ENCODE results near the gene ZNRF1. TPM values are rescaled to one million over a fixed set of nuclear protein-coding genes. Genes with fewer than 3 reads are reported as not detected.

The ZNRF1 gene
- total and polyA plus RNA-seq, 2 of the 4 experiments (the other 2 are of a cell fraction) = 8.2 to 20.7 TPM

- no peak overlapping the region for H4K5ac ChIP-seq (ENCODE audit: low read depth, low read length)
- no peak overlapping the region for H2BK15ac ChIP-seq (ENCODE audit: low read depth, low read length)
- in situ Hi-C loops (cut with MboI; ENCODE audit: low sequenced_read_pairs) = no loop called here
- no peak overlapping the region for H2BK120ac ChIP-seq (ENCODE audit: low read depth, low read length)
- H3K4ac ChIP-seq (ENCODE audit: low read depth, low read length) = no peak overlapping the region
- H3K27ac ChIP-seq (ENCODE audit: insufficient read depth, low read length) = no peak overlapping the region
- TF ChIP-seq RCOR1 (IDR thresholded peaks at IDR 0.05; ENCODE audit: insufficient replicate concordance, low read length) = no peak
- TF ChIP-seq CTCF (conservative IDR thresholded peaks at IDR 0.05; ENCODE audit: low read depth, low read length) = no peak
- TF ChIP-seq RAD21 (IDR thresholded peaks at IDR 0.05; ENCODE audit: low read length) = no peak
- no peak for TF ChIP-seq MAFK (IDR thresholded peaks at IDR 0.05; ENCODE audit: low read depth, low read length)
- no peak overlapping the region for H2AFZ ChIP-seq (replicated peaks; ENCODE audit: low read length, poor library complexity)
- BruUV-seq (replicated peaks) = no TSS peak
- no peak overlapping the region for H2BK5ac ChIP-seq (ENCODE audit: low read depth, low read length, poor library complexity, severe bottlenecking)
- no peak overlapping the region for H2BK20ac ChIP-seq (ENCODE audit: low read depth, low read length)
- H3K36me3 ChIP-seq (ENCODE audit: control insufficient read depth, insufficient read depth, low read length) = no peaks in the 10 kb centered on the region
- H4K8ac ChIP-seq (ENCODE audit: low read depth in 2 of 2, low read length in 2 of 2) = no peak overlapping the region
- peaks cover 6% of the 10 kb centered on the region for H3K4me1 ChIP-seq (ENCODE audit: control insufficient read depth, insufficient read depth, low read length)
- intact Hi-C loops (cut with micrococcal nuclease) = no loop called here
- no peak overlapping the region for H4K91ac ChIP-seq (ENCODE audit: insufficient read depth, low read depth, low read length)
- ChIA-PET POLR2A (ENCODE audit: unreplicated experiment) (no interaction called here), CTCF (no interaction called here)
- no peak overlapping the region for H3K56ac ChIP-seq (ENCODE audit: extremely low read depth, insufficient read depth, low read length)
- WGBS, 2 experiments (ENCODE audit: extremely low coverage in 2 of 2, insufficient read length in 1 of 2) = no CpG with 5 or more reads among the region's 4 CpGs
- H3K9ac ChIP-seq (ENCODE audit: low read depth, low read length) = no peak overlapping the region
- ATAC-seq (ENCODE audit: low read depth) (no peak), DNase-seq (no peak)
- dilution Hi-C loops (cut with HindIII; ENCODE audit: low sequenced_read_pairs, unreplicated experiment) = no loop called here
- H3K9me3 ChIP-seq (ENCODE audit: control insufficient read depth, insufficient read depth, low read length) = no peaks in the 10 kb centered on the region; the same call in 1 of the 2 replicates
- H4K20me1 ChIP-seq (ENCODE audit: insufficient read depth, low read length) = peaks cover 55% of the 10 kb centered on the region
- no peak overlapping the region for H3K18ac ChIP-seq (ENCODE audit: low read depth, low read length)
- no peak overlapping the region for H3K4me3 ChIP-seq (ENCODE audit: insufficient read depth, low read depth, low read length)
- no peaks in the 10 kb centered on the region for H3K27me3 ChIP-seq (ENCODE audit: control insufficient read depth, insufficient read depth, low read length)
- no peak overlapping the region for H2AK9ac ChIP-seq (replicated peaks; ENCODE audit: low read depth, low read length, poor library complexity)
- H3K14ac ChIP-seq (replicated peaks; ENCODE audit: low read depth, low read length) = no peak overlapping the region
- H3K4me2 ChIP-seq (ENCODE audit: low read depth, low read length) = no peak overlapping the region
- no peak overlapping the region for H3K23ac ChIP-seq (ENCODE audit: low read depth, low read length)
- H2AK5ac ChIP-seq (ENCODE audit: low read depth, low read length) = no peak overlapping the region
- H3K9me1 ChIP-seq (ENCODE audit: insufficient read depth, low read length) = peaks cover 7% of the 10 kb centered on the region
- H3K79me1 ChIP-seq (ENCODE audit: low read depth in 1 of 2, low read length in 2 of 2) = peaks cover 45 to 75% of the 10 kb centered on the region in 2 experiments
Measured at GRCh38 chr16:75048054-75048453, 49.2 kb downstream of the ZNRF1 start.
